ENCODE data around the gene PMVK. TPM values are rescaled to one million over a fixed set of nuclear protein-coding genes. Genes with fewer than 3 reads are reported as not detected.
"Not testable (repeated sequence)": the region's sequence is repeated elsewhere in the genome, so short reads cannot be mapped to it uniquely, and the experiment has no call there.

PMVK gene
- total RNA-seq, 1 donor: 11.7 TPM

DNA sequence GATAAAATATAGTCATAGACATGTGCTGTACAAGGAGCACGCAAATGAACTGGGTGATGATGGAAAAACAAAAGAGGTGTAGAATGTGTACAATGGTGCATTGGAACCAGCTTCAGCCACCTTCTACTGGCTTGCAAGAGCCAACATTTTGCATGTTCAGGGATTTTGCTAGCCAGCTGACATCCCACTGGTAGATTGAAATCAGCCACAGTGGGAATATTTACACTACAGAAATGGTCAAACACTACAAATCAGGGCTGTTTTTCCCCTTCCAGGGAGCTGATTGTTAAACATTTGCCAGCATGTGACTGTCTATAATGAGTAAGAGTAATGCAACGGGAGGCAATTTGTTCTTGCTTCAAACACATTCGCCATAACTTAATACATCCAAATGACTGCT lies 23.2 kb downstream of the PMVK start:
- H3K4me3 ChIP-seq (ENCODE audit: low read depth, low read length): no peak overlapping the region
- no peak for DNase-seq (ENCODE audit: low read depth)
- no peak for TF ChIP-seq CTCF (IDR thresholded peaks at IDR 0.05; ENCODE audit: insufficient read depth, low read length)

GRCh38 chr1:154912755-154913154 lies 23.8 kb downstream of the PMVK start:
- no peak for TF ChIP-seq CTCF (IDR thresholded peaks at IDR 0.05; ENCODE audit: insufficient read depth, low read length)
- H3K4me3 ChIP-seq (ENCODE audit: low read depth, low read length): no peak overlapping the region
- no peak for DNase-seq (ENCODE audit: low read depth)

- H3K4me3 ChIP-seq (ENCODE audit: low read depth, low read length): no peak overlapping the region
- no peak for TF ChIP-seq CTCF (IDR thresholded peaks at IDR 0.05; ENCODE audit: insufficient read depth, low read length)
- DNase-seq (ENCODE audit: low read depth): no peak
Observed at GRCh38 chr1:154911691-154912550, 24.6 kb downstream of the PMVK start.

DNA sequence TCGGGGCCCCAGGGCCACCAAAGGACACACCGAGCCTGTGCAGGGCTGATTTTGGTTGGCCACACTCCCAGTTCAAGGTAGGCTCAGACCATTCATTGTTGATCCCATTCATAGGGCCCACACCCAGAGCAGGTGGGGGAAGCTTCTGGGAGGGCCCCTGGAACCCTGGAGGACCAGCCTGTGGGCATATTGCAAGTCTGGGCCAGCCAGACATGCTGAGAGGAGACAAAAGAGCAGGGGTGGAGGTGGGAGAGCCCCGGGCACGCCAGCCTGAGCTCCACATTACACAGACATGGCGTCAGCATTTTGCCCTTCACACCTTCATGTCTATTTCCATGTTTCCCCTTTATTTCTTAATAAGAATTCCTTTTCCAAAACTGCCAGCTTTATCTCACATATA lies 25.7 kb downstream of the PMVK start:
- no peak overlapping the region for H3K4me3 ChIP-seq (ENCODE audit: low read depth, low read length)
- no peak for TF ChIP-seq CTCF (IDR thresholded peaks at IDR 0.05; ENCODE audit: insufficient read depth, low read length)
- DNase-seq (ENCODE audit: low read depth): no peak

DNA sequence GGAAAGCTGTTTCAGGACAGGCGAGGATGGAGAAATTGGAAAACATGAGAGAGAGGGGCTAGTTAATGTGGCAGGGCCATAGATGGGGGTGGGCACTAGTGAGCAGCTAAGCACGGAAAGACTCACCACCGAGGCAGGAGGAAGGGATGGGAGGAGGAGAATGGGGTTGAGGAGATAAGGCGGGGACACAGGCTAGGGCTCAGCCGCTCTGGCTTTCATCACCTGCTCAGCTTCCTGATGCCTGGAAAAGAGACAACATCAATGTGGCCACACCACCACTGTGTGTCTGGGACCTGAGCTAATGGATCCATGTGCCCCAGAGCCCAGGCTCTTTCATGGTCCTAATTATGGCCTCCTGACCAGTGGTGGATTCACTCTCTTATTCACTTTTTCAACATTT lies 27.6 kb downstream of the PMVK start:
- TF ChIP-seq CTCF (IDR thresholded peaks at IDR 0.05; ENCODE audit: insufficient read depth, low read length): no peak
- no peak for DNase-seq (ENCODE audit: low read depth)
- H3K4me3 ChIP-seq (ENCODE audit: low read depth, low read length): no peak overlapping the region

DNA sequence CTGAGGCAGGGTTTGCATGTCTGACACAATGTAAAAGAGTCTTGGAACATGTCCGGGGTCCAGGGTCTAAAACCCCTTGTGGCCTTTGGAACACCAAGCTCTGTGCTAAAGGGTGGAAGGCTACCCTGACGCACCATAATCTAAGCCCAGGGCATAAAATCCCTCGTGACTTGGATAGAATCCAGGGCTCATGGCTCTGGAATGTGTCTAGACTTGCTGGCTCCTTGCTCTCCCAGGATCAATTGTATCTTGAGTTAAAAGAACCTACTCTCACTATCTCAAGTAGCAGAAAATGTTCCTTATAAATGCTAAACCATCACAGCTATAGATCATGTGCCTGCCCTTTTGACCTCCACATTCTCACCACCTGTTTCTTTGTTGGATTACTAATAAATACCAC lies 28.4 kb downstream of the PMVK start:
- H3K4me3 ChIP-seq (ENCODE audit: low read depth, low read length); DNase-seq (ENCODE audit: low read depth): not testable (repeated sequence)

DNA sequence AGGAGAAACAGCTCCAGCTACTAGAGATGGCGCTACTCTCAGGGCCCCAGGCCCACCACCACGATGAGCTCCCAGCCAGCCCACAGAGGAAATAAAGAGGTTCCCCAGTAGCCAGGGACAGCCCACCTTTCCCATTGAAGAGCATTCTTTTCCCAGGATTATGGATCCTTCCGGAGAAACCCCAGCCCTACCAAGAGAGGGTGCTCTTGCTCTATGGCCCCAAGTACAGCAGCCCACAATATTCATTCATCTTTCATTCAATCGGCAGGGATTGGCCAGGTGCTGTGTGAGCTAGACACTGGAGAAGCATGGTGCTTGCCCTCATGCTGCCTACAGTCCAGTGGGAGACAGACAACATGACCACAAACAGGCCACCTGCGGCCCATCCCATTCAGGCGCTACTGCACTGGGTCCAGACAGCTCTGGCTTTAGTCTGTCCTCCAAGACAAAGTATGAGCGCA lies 29.9 kb downstream of the PMVK start:
- DNase-seq (ENCODE audit: low read depth): no peak
- no peak overlapping the region for H3K4me3 ChIP-seq (ENCODE audit: low read depth, low read length)
- peak; percentile 43 for TF ChIP-seq CTCF (IDR thresholded peaks at IDR 0.05; ENCODE audit: insufficient read depth, low read length)

Measured in fibroblast of the aortic adventitia (primary cell).